Tibial artery (tissue), 4 donors: ENCODE results near the gene IL10RB.
A peak's percentile ranks its signal among the peaks of the same experiment; 100 is the strongest.

Experiments used
- DNase-seq, 2 donors: peaks; one replicate each; pipeline ENCODE4 v3.0.0-alpha.2; 2019
- H3K27ac ChIP-seq, 2 donors: fragments of 200-600 bp; sonication (generic) in 1 of 2; 1 replicate in 1 of 2; 2 replicates in 1 of 2; pipeline ENCODE4 v1.5.1; 2018 to 2019; ENCODE audit warnings: mild to moderate bottlenecking in 1 of 2
- H3K27me3 ChIP-seq, 2 donors: fragments of 200-600 bp; sonication (generic) in 1 of 2; one replicate each; pipeline versions ENCODE4 v1.5.1 to v1.6.0; 2016 to 2019
- H3K36me3 ChIP-seq, 3 donors: fragments of 200-600 bp; sonication (generic) in 2 of 3; one replicate each; pipeline ENCODE4 v1.5.1; 2016 to 2019; ENCODE audit warnings: mild to moderate bottlenecking in 2 of 3
- H3K4me1 ChIP-seq, 4 donors: fragments of 200-600 bp; sonication (generic) in 2 of 4; 1 replicate in 3 of 4; 2 replicates in 1 of 4; pipeline ENCODE4 v1.5.1; 2016 to 2019
- H3K4me3 ChIP-seq, 2 donors: fragments of 200-600 bp; sonication (generic) in 1 of 2; 1 replicate in 1 of 2; 2 replicates in 1 of 2; pipeline ENCODE4 v1.5.1; 2018 to 2019; ENCODE audit warnings: mild to moderate bottlenecking in 2 of 2
- H3K9me3 ChIP-seq, 3 donors: fragments of 200-600 bp; sonication (generic) in 1 of 3; one replicate each; pipeline ENCODE4 v1.5.1; 2016 to 2019
- CTCF ChIP-seq, 2 experiments: fragments of 200-600 bp in 1 of 2; fragments of 450-650 bp in 1 of 2; IDR thresholded peaks; one replicate each; pipeline ENCODE4 v1.5.1; 2017 to 2019; ENCODE audit warnings: antibody characterized with exemption in 2 of 2, mild to moderate bottlenecking in 1 of 2, moderate library complexity in 1 of 2
- intact Hi-C: fragments of 100-400 bp; cut with DNase I; formaldehyde crosslinking; loops from one replicate; pipeline ENCODE4 v1.15.0; 2023; ENCODE audit warnings: low total_unique reads

IL10RB gene

GRCh38 chr21:33334191-33334590, 68.0 kb downstream of the IL10RB start:
- H3K36me3 ChIP-seq = peaks cover 0 to 30% (median 17%) of the 10 kb centered on the region in 3 donors
- peaks cover 0 to 6% (median 0%) of the 10 kb centered on the region in 3 donors for H3K9me3 ChIP-seq
- no peak overlapping the region for H3K4me3 ChIP-seq
- intact Hi-C loops = no loop called here
- H3K27me3 ChIP-seq = no peaks in the 10 kb centered on the region
- DNase-seq = no peak
- peaks cover 0 to 4% (median 0%) of the 10 kb centered on the region in 4 donors for H3K4me1 ChIP-seq
- no peak for TF ChIP-seq CTCF (IDR thresholded peaks at IDR 0.05)
- H3K27ac ChIP-seq = no peak overlapping the region

DNA sequence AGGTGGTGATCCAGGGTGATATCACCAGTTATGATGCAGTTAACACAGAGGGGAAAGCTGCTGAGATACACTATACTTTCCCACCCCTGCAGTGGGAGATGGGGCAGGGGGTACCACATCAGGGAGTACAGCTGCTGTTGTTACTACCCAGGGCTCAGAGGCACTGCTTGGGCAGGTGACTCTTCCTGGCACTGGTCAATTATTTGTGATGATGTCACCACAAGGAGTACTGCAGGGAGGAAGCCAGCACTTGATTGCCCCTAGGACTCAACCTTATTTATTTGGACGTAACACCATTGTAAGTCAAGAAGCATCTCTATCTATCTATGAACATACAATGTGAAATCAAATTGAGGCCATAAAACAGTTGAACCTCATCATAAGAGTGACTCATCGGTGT, 68.7 kb downstream of the IL10RB start:
- intact Hi-C loops = no loop called here
- no peak for DNase-seq

GRCh38 chr21:33339135-33339534, 73.0 kb downstream of the IL10RB start:
- Histone ChIP-seq H3K27ac (no peak overlapping the region), H3K36me3 (peaks cover 18 to 42% (median 37%) of the 10 kb centered on the region in 3 donors), H3K9me3 (no peaks in the 10 kb centered on the region), H3K4me1 (peaks cover 0 to 18% (median 3%) of the 10 kb centered on the region in 4 donors), H3K4me3 (no peak overlapping the region), H3K27me3 (no peaks in the 10 kb centered on the region)
- TF ChIP-seq CTCF (IDR thresholded peaks at IDR 0.05) = no peak
- no peak for DNase-seq
- intact Hi-C loops = no loop called here

More for the DNA sequence above, 68.7 kb downstream of the IL10RB start:
- Histone ChIP-seq H3K36me3 (peaks cover 0 to 30% (median 17%) of the 10 kb centered on the region in 3 donors), H3K4me1 (peaks cover 0 to 9% (median 0%) of the 10 kb centered on the region in 4 donors), H3K27ac (no peak overlapping the region), H3K4me3 (no peak overlapping the region), H3K9me3 (peaks cover 0 to 6% (median 0%) of the 10 kb centered on the region in 3 donors), H3K27me3 (no peaks in the 10 kb centered on the region)
- no peak for TF ChIP-seq CTCF (IDR thresholded peaks at IDR 0.05)

DNA sequence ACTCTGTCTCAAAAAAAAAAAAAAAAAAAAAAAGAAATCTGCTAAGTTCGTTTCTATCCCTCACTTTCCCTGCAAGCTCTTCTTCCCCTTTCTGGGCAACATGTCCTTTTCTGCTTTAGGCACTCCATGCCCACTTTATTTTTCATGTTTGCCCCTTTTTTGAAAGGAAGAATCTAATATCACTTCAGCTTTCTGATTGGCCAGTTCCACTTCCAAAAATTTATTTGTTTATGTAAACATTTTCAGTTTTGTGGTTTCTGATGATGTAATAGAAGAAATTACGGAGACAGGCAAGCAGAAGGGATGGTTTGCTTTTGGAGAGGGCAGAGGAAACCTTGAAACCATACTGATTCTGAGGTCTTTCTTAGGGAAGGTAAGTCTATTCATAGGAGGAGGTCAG, 73.8 kb downstream of the IL10RB start:
- Histone ChIP-seq H3K9me3 (no peaks in the 10 kb centered on the region), H3K27me3 (no peaks in the 10 kb centered on the region), H3K36me3 (peaks cover 23 to 49% (median 38%) of the 10 kb centered on the region in 3 donors), H3K4me3 (no peak overlapping the region), H3K4me1 (peaks cover 0 to 18% (median 3%) of the 10 kb centered on the region in 4 donors), H3K27ac (peak overlapping the region in 1 of 2 donors; percentile 4)
- DNase-seq = no peak
- TF ChIP-seq CTCF (IDR thresholded peaks at IDR 0.05) = no peak
- intact Hi-C loops = no loop called here

DNA sequence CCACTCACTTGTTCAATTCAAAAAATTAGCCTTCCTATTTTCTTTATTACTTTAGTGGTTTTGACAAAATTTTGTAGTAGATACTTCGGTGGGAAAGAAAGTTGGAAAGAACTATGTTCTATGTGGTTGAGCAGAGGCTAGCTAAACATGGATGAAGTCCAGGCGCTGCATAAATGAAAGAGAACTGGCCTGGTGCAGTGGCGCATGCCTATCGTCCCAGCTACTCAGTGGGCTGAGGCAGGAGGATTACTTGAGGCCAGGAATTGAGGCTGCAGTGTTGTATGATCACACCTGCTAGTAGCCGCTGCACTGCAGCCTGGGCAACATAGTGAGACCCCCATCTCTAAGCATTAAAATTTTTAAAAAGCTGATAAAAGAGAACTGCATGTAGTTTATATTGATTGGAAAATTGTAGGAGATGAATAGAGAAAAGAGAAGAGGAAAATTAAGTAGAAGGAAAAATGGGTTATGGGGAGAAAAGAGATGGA, 79.6 kb downstream of the IL10RB start:
- intact Hi-C loops = no loop called here
- no peak overlapping the region for H3K27ac ChIP-seq
- H3K4me3 ChIP-seq = no peak overlapping the region
- H3K27me3 ChIP-seq = no peaks in the 10 kb centered on the region
- TF ChIP-seq CTCF (IDR thresholded peaks at IDR 0.05) = no peak
- no peaks in the 10 kb centered on the region for H3K9me3 ChIP-seq
- DNase-seq = no peak
- peaks cover 35 to 67% (median 61%) of the 10 kb centered on the region in 3 donors for H3K36me3 ChIP-seq
- no peaks in the 10 kb centered on the region for H3K4me1 ChIP-seq
